ENCODE results near the gene LRRK1.

LRRK1 gene

DNA sequence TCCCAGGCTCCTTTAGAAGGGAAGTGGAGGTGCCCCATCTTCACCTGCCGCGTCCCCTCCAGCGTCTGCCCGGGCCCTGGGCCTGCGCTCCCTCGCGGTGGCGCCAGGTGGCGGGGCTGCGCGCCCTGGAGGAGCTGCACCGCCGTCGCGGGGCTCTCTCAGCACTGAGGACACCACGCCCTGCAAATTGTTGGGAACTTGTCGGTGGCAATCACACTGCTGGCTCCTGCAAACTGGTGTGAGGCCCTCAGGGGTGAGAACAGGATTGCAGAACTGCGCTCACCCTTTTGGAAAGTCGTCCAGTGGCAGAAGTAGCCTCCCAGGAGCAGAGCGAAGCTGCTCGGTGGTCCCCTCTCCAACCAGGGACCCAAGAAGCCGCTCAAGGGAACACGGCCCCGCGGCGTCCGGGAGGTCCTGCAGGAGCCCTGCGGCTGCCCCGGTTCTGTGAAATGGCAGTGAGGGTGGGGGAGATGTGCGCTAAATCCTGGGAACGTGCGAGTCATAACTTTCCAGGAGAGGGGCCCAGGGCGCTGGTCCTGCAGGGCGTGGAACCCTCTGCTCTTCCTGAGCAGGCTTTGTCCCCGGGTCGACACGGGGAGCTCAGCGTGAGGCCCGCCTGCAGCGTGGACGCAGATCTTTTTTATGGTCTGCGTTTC is 995 bp upstream of the LRRK1 start:
- peak; percentile 53 for DNase-seq

DNA sequence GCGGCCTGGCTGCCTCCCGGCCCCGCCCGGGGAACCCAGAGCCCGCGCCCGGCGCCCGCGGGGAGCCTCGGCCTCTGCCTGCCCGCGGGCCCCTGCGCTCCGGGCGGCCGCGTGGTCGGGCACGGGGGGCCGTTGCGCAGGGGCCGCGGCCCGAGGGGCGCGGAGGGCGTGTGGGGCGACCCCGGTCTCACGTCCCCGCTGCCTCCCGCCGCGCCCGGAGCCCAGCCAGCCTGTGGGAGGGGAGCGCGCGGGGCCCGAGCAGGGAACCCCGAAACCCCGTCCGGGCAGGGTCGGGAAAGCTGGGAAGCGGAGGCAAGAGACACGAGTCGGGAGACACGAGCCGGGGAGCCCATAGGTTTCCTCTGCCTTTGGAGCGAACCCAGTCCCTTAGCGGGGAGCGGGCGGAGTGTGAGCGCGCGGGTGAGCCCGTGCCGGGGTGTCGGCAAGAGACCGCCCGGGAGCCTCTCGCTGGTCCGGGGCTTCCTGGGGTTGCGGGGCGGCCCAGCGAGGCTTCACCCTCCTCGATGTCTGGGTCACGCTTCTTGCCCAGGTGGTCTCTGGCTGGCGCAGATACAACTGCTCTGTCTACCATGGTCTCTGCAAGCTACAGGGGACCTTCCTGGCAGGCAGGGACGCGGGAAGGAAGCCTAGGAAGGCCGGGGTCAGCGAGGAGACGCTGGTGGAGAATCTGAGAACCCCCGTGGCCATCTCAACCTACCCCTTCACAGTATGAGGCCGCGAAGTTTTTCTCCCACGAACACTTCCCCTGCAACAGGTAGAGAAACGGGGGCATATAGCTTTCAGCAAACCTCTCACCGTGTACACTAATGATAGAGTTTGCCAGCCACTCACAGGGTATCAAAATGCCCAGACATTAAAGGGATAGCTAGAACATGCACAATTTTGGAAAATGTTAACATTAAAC is 586 bp downstream of the LRRK1 start:
- DNase-seq = no peak

DNA sequence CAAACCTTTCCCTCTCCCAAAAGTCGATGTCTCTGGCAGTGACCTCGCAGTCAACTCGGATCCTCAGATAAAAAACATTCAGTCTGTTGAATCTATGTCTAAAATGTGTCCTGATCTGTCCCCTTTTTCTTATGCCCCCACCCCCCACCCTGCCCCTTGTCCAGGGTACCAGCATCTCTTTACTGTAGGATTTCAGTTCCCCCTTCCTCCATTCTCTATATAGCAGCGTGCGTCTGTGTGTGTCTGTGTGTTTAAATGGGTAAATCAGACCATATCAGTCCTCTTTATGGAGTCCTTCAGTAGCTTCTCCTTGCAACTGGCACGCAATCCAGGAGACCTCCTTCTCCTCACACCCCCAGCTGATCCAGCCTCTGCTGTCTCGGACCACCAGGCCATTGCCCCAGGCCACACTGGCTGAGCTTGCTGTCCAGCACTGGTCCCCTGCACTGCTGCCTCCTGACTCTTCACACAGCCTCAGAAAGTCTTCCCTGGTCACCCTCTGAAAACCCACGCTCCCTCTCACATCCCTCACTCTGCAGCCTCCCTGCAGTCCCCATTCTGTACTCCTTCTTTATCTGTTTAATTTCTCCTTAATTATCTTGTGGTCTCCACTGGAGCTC is 1.5 kb downstream of the LRRK1 start:
- DNase-seq = no peak

DNA sequence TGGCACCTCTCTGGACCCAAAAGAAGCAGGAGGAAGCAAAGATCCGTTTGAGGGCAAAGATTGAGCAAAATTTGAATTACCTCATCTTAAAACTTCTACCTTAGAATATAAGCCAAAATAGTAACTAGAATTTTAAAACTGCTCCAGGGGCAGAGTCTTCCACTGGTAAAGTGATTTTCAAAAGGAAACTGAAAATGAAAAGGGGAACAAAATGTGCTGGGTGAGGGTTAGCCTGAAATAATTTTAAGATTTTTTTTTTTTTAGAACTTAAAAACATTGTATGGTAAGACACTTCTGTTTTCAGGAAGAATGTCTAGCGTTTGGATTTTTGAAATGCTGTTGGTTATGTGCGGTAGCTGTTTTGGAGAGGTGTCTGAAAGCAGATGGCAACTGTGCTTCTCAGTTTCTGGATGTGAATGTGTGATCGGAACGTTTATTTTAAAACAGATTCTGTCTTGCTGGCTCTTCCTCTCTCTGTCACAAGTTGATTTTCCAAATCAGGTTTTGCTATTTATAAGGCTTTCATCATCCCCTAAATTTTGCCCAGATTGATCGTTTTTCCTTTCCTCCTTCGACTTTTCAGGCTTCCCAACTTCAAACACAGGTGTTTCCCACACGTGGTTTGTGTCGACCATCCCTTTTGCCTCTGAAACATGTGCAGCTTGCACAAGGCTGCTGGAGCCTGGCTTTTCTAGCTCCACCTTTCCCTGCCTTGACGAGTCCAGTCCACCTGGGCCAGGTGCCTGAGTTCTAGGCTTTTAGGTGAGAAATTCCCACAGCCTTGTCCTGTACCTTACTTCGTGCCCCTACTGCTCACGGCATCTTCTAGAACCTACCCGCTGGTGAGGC is 3.3 kb downstream of the LRRK1 start:
- DNase-seq = no peak

DNA sequence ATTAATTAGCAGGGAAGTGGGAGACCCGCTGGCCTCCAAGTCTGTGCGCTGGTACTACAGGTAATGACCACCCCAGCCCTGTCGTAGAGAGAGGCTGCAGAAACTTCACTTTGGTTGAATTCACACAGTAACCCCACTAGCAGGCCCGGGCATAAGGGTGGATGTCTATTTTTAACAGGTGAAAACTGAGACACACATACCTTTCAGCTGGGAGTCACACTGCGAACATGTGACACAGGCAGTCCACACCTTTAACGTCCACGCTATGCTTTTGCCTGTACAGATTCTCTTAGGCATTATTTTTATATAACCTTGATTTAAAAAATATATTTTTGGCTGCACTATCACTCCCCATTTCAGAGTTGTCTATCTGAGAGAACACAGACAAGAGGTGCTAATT is 3.9 kb downstream of the LRRK1 start:
- DNase-seq = no peak

DNA sequence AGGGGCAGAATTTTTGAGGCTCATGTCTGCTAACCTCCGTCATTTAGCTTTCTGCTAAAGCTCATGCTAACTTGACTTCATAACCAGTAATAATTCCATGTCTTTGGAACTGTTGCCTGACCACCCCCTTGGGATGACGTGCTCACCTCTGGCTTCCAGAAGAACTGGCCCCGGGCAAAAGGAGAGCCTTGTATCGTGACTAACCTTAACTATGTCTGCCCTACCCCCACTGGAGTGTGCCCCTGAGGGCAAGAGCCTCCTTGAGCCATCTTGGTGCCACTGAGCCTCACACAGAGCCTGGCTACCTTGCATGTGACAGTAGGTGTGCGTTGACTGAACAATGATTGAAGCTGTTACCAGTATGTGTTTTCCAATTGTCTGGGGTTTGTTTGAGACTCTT is 4.7 kb downstream of the LRRK1 start:
- DNase-seq = no peak

DNA sequence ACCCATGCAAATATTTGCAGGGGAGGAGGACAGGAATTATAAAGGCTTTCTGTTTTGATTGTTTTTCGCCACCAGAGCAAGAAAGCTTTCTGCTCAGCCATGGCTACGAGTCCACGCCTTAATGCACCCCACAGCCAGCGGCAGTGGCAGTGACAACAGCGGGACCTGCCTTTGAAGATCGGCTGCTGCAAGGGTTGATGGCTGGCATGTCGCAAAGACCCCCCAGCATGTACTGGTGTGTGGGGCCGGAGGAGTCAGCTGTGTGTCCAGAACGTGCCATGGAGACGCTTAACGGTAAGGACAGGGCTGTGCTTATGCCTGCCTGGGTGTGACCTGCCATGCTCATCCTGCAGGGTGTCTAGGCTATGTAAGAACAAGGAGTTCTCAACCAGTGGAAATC is 5.3 kb downstream of the LRRK1 start:
- DNase-seq = no peak

DNA sequence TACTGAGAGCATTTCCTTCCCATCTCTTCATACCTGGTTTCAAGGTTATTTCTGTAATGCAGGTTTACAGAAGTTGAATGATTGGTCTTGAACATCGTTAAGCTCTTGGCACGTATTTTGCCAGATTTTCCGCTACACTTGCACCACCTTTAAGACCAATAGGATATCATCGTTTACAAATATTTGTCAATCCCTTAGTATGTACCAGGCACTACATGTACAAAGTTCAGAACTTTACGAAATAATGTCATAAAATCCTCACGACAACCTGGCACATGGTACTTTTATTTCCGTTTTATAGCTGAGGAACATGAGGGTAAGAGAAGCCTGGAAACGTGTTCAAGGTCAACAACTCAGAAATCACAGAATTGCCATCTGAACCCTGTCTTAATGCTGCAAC is 6.3 kb downstream of the LRRK1 start:
- DNase-seq = no peak

DNA sequence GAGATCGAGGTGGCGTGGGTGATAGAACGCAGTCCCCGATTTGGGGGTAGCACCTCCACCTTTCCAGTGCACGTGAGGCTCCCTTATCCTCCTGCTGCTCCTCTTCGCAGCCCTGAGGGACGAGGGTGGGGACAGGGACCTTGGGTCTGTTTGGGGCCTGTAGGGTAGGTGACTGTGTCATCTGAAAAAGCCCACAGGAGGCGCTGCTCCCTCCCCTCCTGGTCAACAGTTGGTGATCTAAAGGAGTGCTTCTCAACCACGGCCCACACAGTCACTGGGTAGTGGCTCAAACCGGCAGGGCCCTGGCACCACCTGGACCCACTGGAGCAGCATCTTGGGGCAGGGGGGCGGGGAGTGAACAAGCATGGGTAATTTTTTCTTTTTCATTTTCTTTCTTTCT is 7.1 kb downstream of the LRRK1 start:
- no peak for DNase-seq

DNA sequence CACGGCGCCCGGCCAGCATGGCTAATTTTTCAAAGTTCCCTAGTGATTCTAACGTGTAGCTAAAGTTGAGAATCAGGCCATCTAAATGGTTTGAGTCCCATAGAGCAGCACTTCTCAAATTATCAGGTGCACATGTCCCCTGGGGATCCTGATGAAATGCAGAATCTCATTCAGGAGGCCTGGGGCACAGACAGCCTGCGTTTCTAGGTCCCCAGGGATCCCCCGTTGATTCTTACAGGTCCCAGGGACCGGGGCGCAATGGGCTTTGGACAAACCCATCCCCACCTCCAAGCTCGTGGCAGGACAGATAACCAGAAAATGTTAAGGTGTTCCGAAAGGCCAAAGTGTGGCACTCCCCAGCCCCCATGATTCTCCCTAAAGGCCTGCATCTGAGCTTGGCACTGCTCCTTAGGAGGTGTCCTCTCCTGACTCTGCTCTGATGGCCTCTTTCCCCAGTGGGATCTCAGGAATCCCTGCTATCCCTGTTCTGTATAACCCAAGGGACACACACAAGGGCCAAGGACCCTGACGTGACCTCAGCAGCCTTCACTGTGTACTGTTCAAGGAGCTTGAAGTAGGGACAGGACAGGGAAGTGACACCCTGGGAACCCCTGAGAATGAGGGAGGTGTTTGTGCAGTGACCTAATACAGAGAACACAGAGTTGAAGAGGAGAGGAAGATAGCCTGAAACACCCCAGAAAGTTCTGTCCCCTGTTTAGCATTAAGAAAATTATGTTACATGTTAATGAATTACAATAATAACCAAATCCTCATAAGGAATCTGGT is 8.0 kb downstream of the LRRK1 start:
- no peak for DNase-seq

DNA sequence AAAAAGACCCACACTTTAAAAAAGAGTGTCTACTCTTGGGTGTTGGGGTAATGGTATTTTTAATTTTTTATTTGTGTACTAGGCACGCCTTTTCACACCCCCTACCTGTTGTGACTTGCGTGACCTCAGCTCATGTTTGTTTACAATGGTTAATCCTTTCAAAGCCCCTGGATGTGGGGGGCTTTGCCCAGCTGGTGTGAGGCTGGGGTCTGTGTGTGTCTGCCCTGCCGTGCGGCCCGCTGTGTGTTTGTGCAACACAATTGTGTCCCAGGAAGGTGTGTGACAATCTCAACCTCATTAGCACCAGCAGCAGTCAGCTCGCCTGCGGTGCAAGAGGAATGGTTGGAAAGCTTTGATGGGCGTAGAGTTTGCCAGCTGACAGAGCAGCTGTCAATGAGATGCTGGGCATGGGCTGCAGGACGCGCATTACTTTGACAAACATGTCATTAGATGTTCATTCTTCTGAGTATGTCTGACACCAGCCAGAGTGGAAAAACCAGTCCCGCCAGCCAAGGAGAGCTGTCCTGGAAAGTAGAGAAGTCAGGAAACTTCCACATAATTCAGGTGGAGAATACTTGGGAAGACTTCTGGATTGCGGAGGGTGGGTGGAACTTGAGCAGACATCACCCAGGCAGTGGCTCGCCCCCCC is 9.6 kb downstream of the LRRK1 start:
- DNase-seq = no peak

DNA sequence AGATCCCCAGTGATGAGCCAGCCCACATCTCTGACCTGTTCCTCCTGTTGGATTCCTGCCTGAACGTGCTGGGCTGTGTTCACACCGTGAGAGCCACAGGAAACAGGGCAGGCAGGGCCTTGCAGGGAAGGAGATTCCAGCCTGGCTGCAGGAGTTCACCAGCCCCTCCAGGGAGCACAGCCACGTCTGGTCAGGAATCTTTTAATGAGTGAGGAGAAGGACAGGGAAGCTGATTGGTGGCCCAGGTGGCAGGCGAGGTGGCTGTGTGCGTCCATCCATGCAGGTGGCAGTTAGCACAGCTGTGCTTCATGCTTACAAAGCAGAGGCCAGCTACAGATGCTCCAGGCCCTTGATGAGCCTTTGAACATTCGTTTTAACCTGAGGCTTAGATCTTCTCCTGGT is 10.5 kb downstream of the LRRK1 start:
- no peak for DNase-seq

DNA sequence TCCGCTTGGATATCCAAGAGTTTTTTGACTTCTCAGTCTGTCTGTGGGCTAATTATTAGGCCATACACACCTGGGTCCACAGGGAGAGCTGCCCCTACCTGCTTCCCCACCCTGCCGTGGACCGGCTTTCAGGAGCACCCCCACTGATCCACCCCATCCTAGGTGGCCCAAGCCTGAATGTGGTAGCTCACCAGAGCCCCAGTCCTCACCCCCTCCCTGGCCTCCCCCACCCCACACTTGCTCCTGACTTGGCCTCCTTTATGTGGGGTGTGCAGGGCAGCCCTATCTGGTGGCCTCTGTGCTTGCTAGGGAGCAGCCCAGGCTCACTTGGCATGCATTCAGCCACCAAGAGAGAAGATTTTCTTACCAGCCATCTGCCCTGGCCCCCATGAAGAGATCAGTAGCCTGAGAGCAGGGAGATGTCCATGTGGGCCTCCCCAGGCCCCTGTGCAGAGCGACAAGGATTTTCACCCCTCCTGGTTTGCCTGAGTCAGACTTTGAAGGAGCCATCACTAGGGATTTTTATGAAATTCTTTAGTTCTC is 11.2 kb downstream of the LRRK1 start:
- no peak for DNase-seq

DNA sequence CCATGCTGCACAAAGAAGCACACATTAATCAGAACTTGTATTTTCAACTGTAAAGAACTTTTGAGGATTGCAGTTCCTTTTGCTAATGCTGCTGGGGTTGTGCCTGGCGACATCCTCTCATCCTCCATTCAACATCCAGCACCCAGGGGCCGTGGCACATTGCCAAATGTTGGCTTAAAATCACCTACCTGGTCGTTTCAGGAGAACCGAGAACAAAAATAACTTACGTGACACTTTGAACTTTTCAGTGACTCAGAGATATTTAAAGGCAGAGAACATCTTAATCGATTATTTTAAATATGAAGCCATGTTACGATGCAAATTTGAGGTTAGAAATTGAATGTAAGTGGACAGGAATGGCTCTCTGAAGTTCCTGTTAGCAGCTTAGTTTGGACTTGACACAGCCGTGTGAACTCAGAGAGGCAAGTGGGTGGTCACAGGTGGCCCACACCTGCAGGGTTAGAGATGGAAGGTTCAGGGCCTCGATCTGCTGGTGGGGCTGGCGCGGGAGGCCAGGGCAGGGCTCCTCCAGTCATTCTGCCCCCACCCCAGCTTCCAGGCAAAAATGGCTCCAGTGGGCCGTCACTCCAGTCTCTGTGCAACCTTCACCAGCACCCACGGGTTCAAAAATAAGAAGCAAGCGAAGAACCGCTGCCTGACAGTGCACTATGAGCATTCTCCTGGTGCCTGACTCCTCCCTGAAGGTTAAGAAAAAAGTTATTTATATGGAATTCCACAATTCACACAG is 12.2 kb downstream of the LRRK1 start:
- no peak for DNase-seq

DNA sequence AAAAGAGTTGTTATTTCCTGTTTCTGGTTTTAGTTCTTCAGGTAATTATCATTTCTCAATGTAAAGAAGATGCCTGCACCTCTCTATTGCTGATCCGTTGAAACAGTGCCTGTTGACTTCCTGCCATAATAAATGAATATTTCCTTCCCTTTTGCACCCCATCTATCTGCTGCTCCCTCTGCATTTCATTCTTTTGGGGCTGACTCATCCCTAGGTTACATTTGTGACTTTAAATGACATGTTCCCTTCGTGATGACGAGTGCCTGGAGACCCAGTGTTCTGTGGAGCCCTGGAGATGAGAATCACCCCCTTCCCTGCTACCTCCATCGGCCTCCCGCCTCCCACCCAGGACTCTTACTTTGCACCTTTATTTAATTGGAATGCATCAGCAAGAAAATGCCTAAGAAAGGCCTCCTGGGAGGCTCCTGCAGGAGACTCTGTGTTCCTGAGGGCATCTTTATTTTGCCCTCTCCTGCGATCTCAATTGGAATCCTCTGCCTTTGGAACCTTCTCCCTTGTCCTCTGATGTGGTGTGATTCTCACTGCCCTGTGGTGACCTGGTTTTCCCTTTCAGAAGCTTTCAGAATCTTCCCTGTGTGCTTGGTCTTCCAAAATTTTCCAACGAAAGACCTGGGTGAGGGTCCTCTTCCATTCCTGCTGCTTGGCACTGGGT is 13.7 kb downstream of the LRRK1 start:
- no peak for DNase-seq

DNA sequence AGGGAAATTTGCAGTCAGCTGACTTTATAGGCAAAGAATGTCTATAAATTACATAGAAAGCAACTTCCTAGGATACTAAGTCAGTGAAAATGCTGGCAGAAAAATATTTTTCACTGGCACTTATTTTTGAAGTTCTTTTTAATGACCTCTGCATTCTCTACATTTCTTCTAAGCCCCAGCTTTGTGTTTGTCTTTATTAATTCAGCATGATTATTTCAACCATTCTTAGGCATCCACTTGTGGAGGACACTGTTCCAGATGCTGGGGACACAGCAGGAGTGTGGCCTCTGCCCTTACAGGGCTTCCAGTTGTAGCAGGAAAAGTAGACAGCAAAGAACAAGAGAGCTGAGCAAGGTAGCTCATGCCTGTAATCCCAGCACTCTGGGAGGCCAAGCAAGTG is 15.0 kb downstream of the LRRK1 start:
- DNase-seq = no peak

DNA sequence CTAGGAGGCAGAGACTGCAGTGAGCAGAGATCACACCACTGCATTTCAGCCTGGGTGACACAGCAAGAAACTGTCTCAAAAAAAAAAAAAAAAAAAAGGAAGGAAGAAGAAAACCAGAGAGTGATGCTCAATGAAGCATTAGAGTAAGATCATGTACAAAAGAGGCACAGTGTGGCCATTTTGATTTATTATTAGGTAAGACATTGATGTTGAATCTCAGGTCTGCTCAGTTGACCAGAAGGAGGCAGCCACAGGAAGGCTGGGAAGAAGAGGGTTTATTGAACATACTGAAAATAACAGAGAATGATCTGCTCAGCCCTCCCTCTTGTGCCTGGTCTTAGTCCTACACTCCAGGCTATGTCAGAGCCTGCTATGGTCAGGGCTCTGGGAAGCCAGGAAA is 15.6 kb downstream of the LRRK1 start:
- no peak for DNase-seq

DNA sequence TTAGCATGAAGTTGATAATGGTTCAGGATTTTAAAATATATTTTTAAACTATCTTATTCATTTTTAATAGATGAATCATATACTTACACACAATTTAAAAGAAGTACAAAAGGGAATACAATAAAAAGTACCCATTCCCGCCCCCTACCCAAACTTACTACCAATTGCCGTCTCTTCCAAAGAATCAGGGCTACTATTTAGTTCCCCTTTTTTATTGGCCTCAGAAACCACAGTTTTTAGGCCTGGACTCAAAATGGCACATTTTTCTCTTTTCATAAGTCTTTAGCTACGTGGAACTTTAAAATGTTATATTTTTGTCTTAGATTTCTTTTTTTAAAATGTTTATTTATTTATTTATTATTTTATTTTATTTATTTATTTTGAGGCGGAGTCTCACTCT is 18.0 kb downstream of the LRRK1 start:
- no peak for DNase-seq

DNA sequence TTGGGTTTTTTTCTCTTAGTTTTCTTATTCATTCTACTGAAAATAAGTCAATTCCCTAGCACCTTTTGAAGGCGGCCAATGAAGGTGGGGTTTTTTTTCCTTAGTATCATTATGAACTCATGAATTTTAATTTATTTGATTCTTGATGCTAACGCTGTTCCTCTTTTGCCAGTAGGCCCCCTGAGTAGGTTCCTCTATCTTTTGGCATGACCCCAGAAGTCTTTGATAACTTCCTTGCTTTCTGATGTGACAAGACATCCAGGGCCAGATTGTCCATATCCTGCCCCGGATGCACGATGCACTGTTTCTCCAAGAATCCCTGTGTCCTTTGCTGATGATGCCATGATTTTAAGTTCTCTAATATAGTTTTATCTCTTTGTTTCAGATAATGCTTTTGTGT is 20.6 kb downstream of the LRRK1 start:
- DNase-seq = no peak

DNA sequence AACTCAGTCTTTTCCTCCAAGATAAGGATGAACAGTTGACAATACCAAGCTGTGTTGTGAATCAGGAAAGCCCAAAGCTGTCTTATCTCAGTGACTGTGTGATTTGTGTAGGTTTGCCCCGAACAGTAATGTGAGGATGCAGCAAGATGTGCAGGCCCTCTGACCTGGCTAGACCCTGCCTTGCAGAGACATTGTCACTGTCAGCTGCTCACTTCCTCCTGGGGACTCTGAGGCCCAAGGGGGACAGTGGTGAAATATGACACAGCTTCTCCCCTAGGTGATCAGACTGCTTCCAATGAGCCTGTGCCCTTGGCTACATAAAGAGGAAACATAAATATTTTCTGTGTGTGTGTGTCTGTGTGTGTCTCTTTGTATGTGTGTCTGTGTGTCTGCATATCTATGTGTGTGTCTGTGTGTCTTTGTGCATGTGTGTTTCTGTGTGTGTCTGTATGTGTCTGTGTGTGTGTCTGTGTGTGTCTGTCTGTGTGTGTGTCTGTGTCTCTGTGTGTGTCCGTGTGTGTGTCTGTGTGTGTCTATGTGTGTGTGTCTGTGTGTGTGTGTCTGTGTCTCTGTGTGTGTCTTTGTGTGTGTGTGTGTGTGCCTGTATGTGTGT is 21.7 kb downstream of the LRRK1 start:
- no peak for DNase-seq

Measured in GOT3 (cell line).